ENCODE results near the gene NLRP3. TPM values are rescaled to one million over a fixed set of nuclear protein-coding genes. Genes with fewer than 3 reads are reported as not detected.
"Not testable (repeated sequence)": the region's sequence is repeated elsewhere in the genome, so short reads cannot be mapped to it uniquely, and the experiment has no call there.

NLRP3 gene
- total RNA-seq, 1 experiment from 2014 or later: 0.26 TPM

DNA sequence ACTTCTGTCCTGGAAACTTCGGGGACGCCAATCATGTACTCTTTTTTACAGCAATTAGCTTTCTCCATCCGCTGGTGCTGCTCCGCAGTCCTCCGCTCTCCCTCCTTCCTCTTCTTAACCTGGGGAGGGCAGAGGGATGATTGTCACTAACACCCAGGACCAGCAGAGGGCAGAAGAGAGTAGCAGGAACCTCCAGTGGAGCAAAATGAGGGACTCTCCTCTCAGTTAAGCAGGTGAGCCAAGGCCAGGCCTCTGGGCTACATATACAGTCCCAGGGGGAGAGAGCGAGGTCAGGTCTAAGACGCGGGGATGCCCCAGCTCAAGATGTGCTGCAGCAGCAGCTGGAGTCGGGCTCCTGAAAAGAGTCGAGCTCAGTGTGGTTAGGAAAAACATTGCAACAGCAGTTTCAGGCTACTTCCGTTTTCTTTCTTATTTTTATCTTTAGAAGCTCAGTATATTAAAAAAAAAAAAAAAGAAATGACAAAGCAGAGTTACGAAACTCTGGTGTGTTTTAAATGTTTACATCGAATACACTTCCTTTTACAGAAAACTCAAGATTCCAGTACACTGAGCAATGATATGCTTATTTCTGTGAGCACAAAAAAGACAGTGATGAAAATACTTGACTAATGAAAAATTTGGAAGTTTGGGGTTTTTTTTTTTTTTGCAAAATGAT, 25.7 kb upstream of the NLRP3 start:
- TF ChIP-seq CTCF (IDR thresholded peaks at IDR 0.05; ENCODE audit: unreplicated experiment): peak; percentile 66
- no TSS peak for BruUV-seq (replicated peaks)
- no peaks in the 10 kb centered on the region for H3K4me1 Mint-ChIP-seq (ENCODE audit: low read depth, unreplicated experiment)
- peak; percentile 84 for DNase-seq
- no peaks in the 10 kb centered on the region for H3K36me3 Mint-ChIP-seq (ENCODE audit: insufficient read depth, unreplicated experiment)
- no peak overlapping the region for H3K27ac Mint-ChIP-seq (ENCODE audit: unreplicated experiment)
- no peaks in the 10 kb centered on the region for H3K27me3 Mint-ChIP-seq (ENCODE audit: unreplicated experiment)
- CTCF ChIA-PET: interaction anchor here (0.6 to 2.1 kb wide), 9 partner anchors 9 to 351 kb away, joined by 3 to 10 read pairs (median 4); no protein-coding TSS in a partner anchor
- peaks cover 3% of the 10 kb centered on the region for H3K9me3 Mint-ChIP-seq (ENCODE audit: low read depth, unreplicated experiment)
- H3K4me3 Mint-ChIP-seq (ENCODE audit: low read depth, unreplicated experiment): peak overlapping the region; percentile 18
- intact Hi-C loops (cut with micrococcal nuclease; ENCODE audit: unreplicated experiment): loop anchor here (1.0 kb wide), 1 partner anchor 97 kb away; no protein-coding TSS in a partner anchor

- intact Hi-C loops (cut with micrococcal nuclease; ENCODE audit: unreplicated experiment): loop anchor here (1.0 kb wide), 1 partner anchor 96 kb away; no protein-coding TSS in a partner anchor
- no peak for TF ChIP-seq CTCF (IDR thresholded peaks at IDR 0.05; ENCODE audit: unreplicated experiment)
Observed at GRCh38 chr1:247390996-247391395, 25.0 kb upstream of the NLRP3 start.

DNA sequence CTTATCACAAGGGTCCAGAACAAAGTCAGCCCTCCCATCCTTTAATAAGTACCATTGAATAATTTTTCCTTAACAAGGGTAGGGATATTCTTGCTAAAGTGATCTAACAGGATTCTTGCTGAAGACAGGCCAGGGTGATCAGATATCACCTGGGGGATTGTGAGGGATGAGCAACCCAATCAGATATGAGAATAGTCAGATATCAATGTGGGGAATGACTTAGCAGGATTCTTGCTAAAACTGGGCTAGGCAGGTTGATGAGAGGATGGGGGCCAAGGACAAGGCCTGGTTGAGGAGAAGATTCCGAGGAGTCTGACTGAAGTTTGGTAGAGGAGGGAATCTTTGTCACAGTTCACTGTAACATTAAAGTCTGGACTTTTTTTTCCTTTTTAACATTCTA, 23.9 kb upstream of the NLRP3 start:
- Mint-ChIP-seq H3K4me1 (ENCODE audit: low read depth, unreplicated experiment) (no peaks in the 10 kb centered on the region), H3K27ac (ENCODE audit: unreplicated experiment) (no peak overlapping the region), H3K4me3 (ENCODE audit: low read depth, unreplicated experiment) (no peak overlapping the region), H3K27me3 (ENCODE audit: unreplicated experiment) (no peaks in the 10 kb centered on the region), H3K36me3 (ENCODE audit: insufficient read depth, unreplicated experiment) (no peaks in the 10 kb centered on the region), H3K9me3 (ENCODE audit: low read depth, unreplicated experiment) (peaks cover 3% of the 10 kb centered on the region)
- CTCF ChIA-PET: no interaction called here
- intact Hi-C loops (cut with micrococcal nuclease; ENCODE audit: unreplicated experiment): no loop called here
- no peak for TF ChIP-seq CTCF (IDR thresholded peaks at IDR 0.05; ENCODE audit: unreplicated experiment)
- DNase-seq: no peak
- BruUV-seq (replicated peaks): no TSS peak

More at GRCh38 chr1:247390996-247391395, 25.0 kb upstream of the NLRP3 start:
- Mint-ChIP-seq H3K36me3 (ENCODE audit: insufficient read depth, unreplicated experiment) (no peaks in the 10 kb centered on the region), H3K9me3 (ENCODE audit: low read depth, unreplicated experiment) (peaks cover 3% of the 10 kb centered on the region), H3K4me3 (ENCODE audit: low read depth, unreplicated experiment) (no peak overlapping the region), H3K27ac (ENCODE audit: unreplicated experiment) (no peak overlapping the region), H3K4me1 (ENCODE audit: low read depth, unreplicated experiment) (no peaks in the 10 kb centered on the region), H3K27me3 (ENCODE audit: unreplicated experiment) (no peaks in the 10 kb centered on the region)
- no peak for DNase-seq
- CTCF ChIA-PET: interaction anchor here (0.7 to 2.1 kb wide), 3 partner anchors 52 to 96 kb away, joined by 3 to 10 read pairs (median 4); no protein-coding TSS in a partner anchor
- BruUV-seq (replicated peaks): no TSS peak

DNA sequence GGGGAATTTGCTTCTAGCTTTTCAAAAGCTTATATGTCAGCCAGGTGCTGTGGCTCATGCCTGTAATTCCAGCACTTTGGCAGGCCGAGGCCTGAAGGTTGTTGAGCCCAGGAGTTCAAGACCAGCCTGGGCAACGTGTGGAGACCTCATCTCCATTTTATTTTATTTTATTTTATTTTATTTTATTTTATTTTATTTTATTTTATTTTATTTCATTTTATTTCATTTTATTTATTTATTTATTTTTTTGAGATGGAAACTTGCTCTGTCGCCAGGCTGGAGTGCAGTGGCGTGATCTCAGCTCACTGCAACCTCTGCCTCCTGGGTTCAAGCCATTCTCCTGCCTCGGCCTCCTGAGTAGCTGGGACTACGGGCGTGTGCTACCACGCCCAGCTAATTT, 20.9 kb upstream of the NLRP3 start:
- CTCF ChIA-PET; H3K27me3 Mint-ChIP-seq (ENCODE audit: unreplicated experiment); H3K4me3 Mint-ChIP-seq (ENCODE audit: low read depth, unreplicated experiment); H3K27ac Mint-ChIP-seq (ENCODE audit: unreplicated experiment); H3K9me3 Mint-ChIP-seq (ENCODE audit: low read depth, unreplicated experiment); BruUV-seq (replicated peaks); DNase-seq; intact Hi-C loops (cut with micrococcal nuclease; ENCODE audit: unreplicated experiment); H3K36me3 Mint-ChIP-seq (ENCODE audit: insufficient read depth, unreplicated experiment); H3K4me1 Mint-ChIP-seq (ENCODE audit: low read depth, unreplicated experiment): not testable (repeated sequence)

GRCh38 chr1:247400685-247401084, 15.3 kb upstream of the NLRP3 start:
- H3K27ac Mint-ChIP-seq (ENCODE audit: unreplicated experiment): no peak overlapping the region
- no peaks in the 10 kb centered on the region for H3K4me1 Mint-ChIP-seq (ENCODE audit: low read depth, unreplicated experiment)
- no peaks in the 10 kb centered on the region for H3K27me3 Mint-ChIP-seq (ENCODE audit: unreplicated experiment)
- no peaks in the 10 kb centered on the region for H3K36me3 Mint-ChIP-seq (ENCODE audit: insufficient read depth, unreplicated experiment)
- BruUV-seq (replicated peaks): no TSS peak
- peaks cover 16% of the 10 kb centered on the region for H3K9me3 Mint-ChIP-seq (ENCODE audit: low read depth, unreplicated experiment)
- intact Hi-C loops (cut with micrococcal nuclease; ENCODE audit: unreplicated experiment): no loop called here
- no peak overlapping the region for H3K4me3 Mint-ChIP-seq (ENCODE audit: low read depth, unreplicated experiment)
- no peak for TF ChIP-seq CTCF (IDR thresholded peaks at IDR 0.05; ENCODE audit: unreplicated experiment)
- no peak for DNase-seq
- CTCF ChIA-PET: no interaction called here

Measured in Calu3 (cell line).